CD4-positive, alpha-beta T cell (primary cell): ENCODE measurements around the gene CAMTA1. TPM values are rescaled to one million over a fixed set of nuclear protein-coding genes. Genes with fewer than 3 reads are reported as not detected.

Experiments used
- ATAC-seq: fragments of 200-7000 bp; cut with Tn5 transposase; one replicate; pipeline ENCODE4 v1.10.0; 2022; ENCODE audit warnings: mild to moderate bottlenecking; ENCODE audit not compliant: poor library complexity
- CTCF ChIA-PET: fragments of 350-600 bp; sonication (Branson Sonifier 250); formaldehyde crosslinking; loops from one replicate; lab custom pipeline; 2021; ENCODE audit warnings: antibody characterized with exemption, inconsistent platforms; lab: Charles Lee
- POLR2A ChIA-PET: fragments of 350-600 bp; sonication (Branson Sonifier 250); formaldehyde crosslinking; loops from one replicate; lab custom pipeline; 2021; ENCODE audit warnings: antibody characterized with exemption, inconsistent platforms; lab: Charles Lee
- DNase-seq, 14 experiments: peaks; one replicate each; pipeline ENCODE4 v3.0.0-alpha.2; 2013 to 2020; ENCODE audit warnings: mixed read lengths in 2 of 14
- H3K27ac ChIP-seq, 2 donors: one replicate each; pipeline versions ENCODE4 v1.5.1 to v1.7.0; 2013; ENCODE audit warnings: low read length in 2 of 2, low read depth in 1 of 2, mild to moderate bottlenecking in 1 of 2
- H3K27me3 ChIP-seq, 2 experiments: 1 replicate in 1 of 2; 2 replicates in 1 of 2; pipeline versions ENCODE4 v1.6.1 to v1.7.0; 2013; ENCODE audit warnings: low read length in 2 of 2, control low read depth in 1 of 2, mild to moderate bottlenecking in 1 of 2, moderate library complexity in 1 of 2; ENCODE audit not compliant: insufficient read depth in 2 of 2, control insufficient read depth in 1 of 2
- H3K36me3 ChIP-seq: one replicate; pipeline ENCODE4 v1.6.1; 2013; ENCODE audit warnings: low read length, control low read depth; ENCODE audit not compliant: insufficient read depth
- H3K4me1 ChIP-seq: one replicate; pipeline ENCODE4 v1.6.1; 2013; ENCODE audit warnings: low read length, control low read depth; ENCODE audit not compliant: insufficient read depth
- H3K4me3 ChIP-seq: one replicate; pipeline ENCODE4 v1.5.1; 2013; ENCODE audit warnings: mild to moderate bottlenecking, low read length, moderate library complexity
- H3K9me3 ChIP-seq, 2 experiments: 1 replicate in 1 of 2; 2 replicates in 1 of 2; pipeline versions ENCODE4 v1.6.1 to v1.7.0; 2013; ENCODE audit warnings: low read length in 2 of 2, mild to moderate bottlenecking in 2 of 2, control low read depth in 1 of 2, moderate library complexity in 1 of 2; ENCODE audit not compliant: control insufficient read depth in 1 of 2, insufficient read depth in 1 of 2
- H3K27ac Mint-ChIP-seq: one replicate; pipeline ENCODE4 v1.8.0; 2020; ENCODE audit warnings: mixed read lengths
- H3K27me3 Mint-ChIP-seq: one replicate; pipeline ENCODE4 v1.8.0; 2021; ENCODE audit warnings: mixed read lengths
- H3K36me3 Mint-ChIP-seq: one replicate; pipeline ENCODE4 v1.8.0; 2021; ENCODE audit warnings: low read depth, mixed read lengths
- H3K4me1 Mint-ChIP-seq: one replicate; pipeline ENCODE4 v1.8.0; 2021; ENCODE audit warnings: low read depth, mixed read lengths
- H3K4me3 Mint-ChIP-seq: one replicate; pipeline ENCODE4 v1.8.0; 2020; ENCODE audit warnings: mild to moderate bottlenecking, mixed read lengths
- H3K9me3 Mint-ChIP-seq: one replicate; pipeline ENCODE4 v1.8.0; 2020; ENCODE audit warnings: mixed read lengths
- CTCF ChIP-seq: fragments of 200-600 bp; IDR thresholded peaks from one replicate; pipeline ENCODE4 v1.8.0; 2022; ENCODE audit warnings: antibody characterized with exemption, mild to moderate bottlenecking
- intact Hi-C, 2 experiments: fragments of 100-400 bp; cut with DNase I in 1 of 2; cut with micrococcal nuclease in 1 of 2; formaldehyde crosslinking; loops; one replicate each; pipeline versions ENCODE4 v1.15.1 to v1.9.0; 2023 to 2025; cut with DNase I, micrococcal nuclease
- total RNA-seq, 174 experiments: library from RNA in 2 of 174; stranded (reverse) in 2 of 174; gene quantifications; one replicate each; pipeline ENCODE4 v1.2.3 and lab custom pipeline; 2021 to 2026

The CAMTA1 gene
- total RNA-seq, 2 experiments from 2014 or later = 38.6 to 39.3 TPM

- Mint-ChIP-seq H3K36me3 (no peaks in the 10 kb centered on the region), H3K9me3 (no peaks in the 10 kb centered on the region), H3K4me1 (no peaks in the 10 kb centered on the region), H3K27me3 (peaks cover 21% of the 10 kb centered on the region), H3K4me3 (no peak overlapping the region), H3K27ac (no peak overlapping the region)
- ChIA-PET POLR2A (no interaction called here), CTCF (no interaction called here)
- ATAC-seq (no peak), DNase-seq (no peak)
- H3K27me3 ChIP-seq = peaks cover 0 to 10% of the 10 kb centered on the region in 2 experiments
- H3K36me3 ChIP-seq = no peaks in the 10 kb centered on the region
- no peak for TF ChIP-seq CTCF
- H3K27ac ChIP-seq = no peak overlapping the region
- H3K4me3 ChIP-seq = no peak overlapping the region
- no peaks in the 10 kb centered on the region for H3K9me3 ChIP-seq
- intact Hi-C loops = no loop called here
- H3K4me1 ChIP-seq = no peaks in the 10 kb centered on the region
These were observed 727.8 kb downstream of the CAMTA1 start for GRCh38 chr1:7513081-7513480.

- H3K4me3 Mint-ChIP-seq = no peak overlapping the region
- Histone ChIP-seq H3K4me1 (no peaks in the 10 kb centered on the region), H3K9me3 (no peaks in the 10 kb centered on the region), H3K4me3 (no peak overlapping the region), H3K27me3 (peaks cover 0 to 10% of the 10 kb centered on the region in 2 experiments), H3K36me3 (no peaks in the 10 kb centered on the region), H3K27ac (no peak overlapping the region)
- DNase-seq (no peak), ATAC-seq (no peak)
- POLR2A ChIA-PET = no interaction called here
- CTCF ChIA-PET = no interaction called here
- TF ChIP-seq CTCF = no peak
- H3K36me3 Mint-ChIP-seq = no peaks in the 10 kb centered on the region
- no peaks in the 10 kb centered on the region for H3K4me1 Mint-ChIP-seq
- intact Hi-C loops = no loop called here
- H3K27ac Mint-ChIP-seq = no peak overlapping the region
- H3K27me3 Mint-ChIP-seq = peaks cover 21% of the 10 kb centered on the region
- no peaks in the 10 kb centered on the region for H3K9me3 Mint-ChIP-seq
These were observed 729.9 kb downstream of the CAMTA1 start for GRCh38 chr1:7515175-7515574.

- POLR2A ChIA-PET = no interaction called here
- no peak for TF ChIP-seq CTCF
- intact Hi-C loops = no loop called here
- Mint-ChIP-seq H3K27me3 (peaks cover 21% of the 10 kb centered on the region), H3K36me3 (no peaks in the 10 kb centered on the region), H3K27ac (no peak overlapping the region), H3K4me1 (no peaks in the 10 kb centered on the region), H3K9me3 (no peaks in the 10 kb centered on the region), H3K4me3 (no peak overlapping the region)
- no peak for ATAC-seq
- CTCF ChIA-PET = no interaction called here
- H3K4me1 ChIP-seq = no peaks in the 10 kb centered on the region
- no peak for DNase-seq
- H3K27me3 ChIP-seq = peaks cover 0 to 10% of the 10 kb centered on the region in 2 experiments
- no peak overlapping the region for H3K4me3 ChIP-seq
- H3K27ac ChIP-seq = no peak overlapping the region
- no peaks in the 10 kb centered on the region for H3K36me3 ChIP-seq
- H3K9me3 ChIP-seq = no peaks in the 10 kb centered on the region
These were observed 730.6 kb downstream of the CAMTA1 start for GRCh38 chr1:7515904-7516303.
